Endothelial cell of umbilical vein (primary cell): ENCODE results near the gene ZP4. TPM values are rescaled to one million over a fixed set of nuclear protein-coding genes. Genes with fewer than 3 reads are reported as not detected.

Source experiments
- BruUV-seq: library from RNA; stranded (reverse); fragments of 400-500 nt; replicated peaks from 2 replicates; lab custom pipeline; 2021; lab: Mats Ljungman, UMichigan
- CTCF ChIA-PET: fragments of 300-600, 350-600 bp; sonication (Branson Sonifier 250); formaldehyde crosslinking; loops from one replicate; lab custom pipeline; 2021; ENCODE audit warnings: antibody characterized with exemption, inconsistent platforms; lab: Charles Lee
- POLR2A ChIA-PET: fragments of 300-600, 350-600 bp; sonication (Branson Sonifier 250); formaldehyde crosslinking; loops from one replicate; lab custom pipeline; 2021; ENCODE audit warnings: antibody characterized with exemption, inconsistent platforms; lab: Charles Lee
- DNase-seq: peaks from one replicate; pipeline ENCODE4 v3.0.0-alpha.2; 2011; ENCODE audit warnings: low read depth, low spot score
- FAIRE-seq: peaks from 2 replicates; lab custom pipeline; 2011; peaks lifted over from hg19 to GRCh38; lab: Jason Lieb, UNC
- H2AFZ ChIP-seq: 2 replicates; pipeline ENCODE4 v1.6.0; 2012; ENCODE audit warnings: low read depth, low read length, control low read depth, inconsistent platforms
- H3K27ac ChIP-seq: 2 replicates; pipeline ENCODE4 v1.5.1; 2011; ENCODE audit warnings: low read depth, mild to moderate bottlenecking, control low read depth, low read length, moderate library complexity; ENCODE audit not compliant: insufficient read depth
- H3K27me3 ChIP-seq, 2 experiments: 2 replicates each; pipeline versions ENCODE4 v1.6.0 to v1.6.1; 2011; ENCODE audit warnings: low read length in 2 of 2, mixed read lengths in 1 of 2; ENCODE audit not compliant: control insufficient read depth in 2 of 2, insufficient read depth in 2 of 2
- H3K36me3 ChIP-seq, 2 experiments: 2 replicates in 1 of 2; 3 replicates in 1 of 2; pipeline ENCODE4 v1.5.1; 2011; ENCODE audit warnings: low read length in 2 of 2, mild to moderate bottlenecking in 1 of 2, moderate library complexity in 1 of 2; ENCODE audit not compliant: control insufficient read depth in 2 of 2, insufficient read depth in 2 of 2; ENCODE audit errors: extremely low read depth in 1 of 2
- H3K4me1 ChIP-seq: 3 replicates; pipeline ENCODE4 v1.5.1; 2011; ENCODE audit warnings: mild to moderate bottlenecking, low read length; ENCODE audit not compliant: control insufficient read depth, insufficient read depth; ENCODE audit errors: extremely low read depth
- H3K4me2 ChIP-seq: 2 replicates; pipeline ENCODE4 v1.6.1; 2011; ENCODE audit warnings: low read length, control low read depth, mixed read lengths; ENCODE audit not compliant: insufficient read depth
- H3K4me3 ChIP-seq, 3 experiments: fragments of 200-600 bp in 1 of 3; sonication (generic), shearing (Covaris generic) in 1 of 3; replicated peaks in 1 of 3; 2 replicates each; pipeline ENCODE4 v1.5.1; 2011 to 2016; ENCODE audit warnings: control low read depth in 3 of 3, low read length in 3 of 3, mild to moderate bottlenecking in 2 of 3, inconsistent platforms in 1 of 3, low read depth in 1 of 3, moderate library complexity in 1 of 3; ENCODE audit not compliant: insufficient read depth in 1 of 3
- H3K79me2 ChIP-seq: 2 replicates; pipeline ENCODE4 v1.6.0; 2012; ENCODE audit warnings: low read length, inconsistent platforms; ENCODE audit not compliant: control insufficient read depth, insufficient read depth
- H3K9ac ChIP-seq: replicated peaks from 2 replicates; pipeline ENCODE3; 2011; ENCODE audit warnings: low read length, control low read depth; ENCODE audit not compliant: insufficient read depth; ENCODE audit errors: extremely low read depth
- H3K9me1 ChIP-seq: replicated peaks from 3 replicates; pipeline ENCODE4 v1.6.0; 2011; ENCODE audit warnings: mild to moderate bottlenecking, low read length; ENCODE audit not compliant: control insufficient read depth, insufficient read depth; ENCODE audit errors: extremely low read depth
- H3K9me3 ChIP-seq: replicated peaks from 2 replicates; pipeline ENCODE4 v1.5.1; 2012; ENCODE audit warnings: low read length, inconsistent platforms; ENCODE audit not compliant: control insufficient read depth, insufficient read depth
- H4K20me1 ChIP-seq: replicated peaks from 2 replicates; pipeline ENCODE3; 2011; ENCODE audit warnings: mild to moderate bottlenecking, low read length; ENCODE audit not compliant: control insufficient read depth, insufficient read depth; ENCODE audit errors: extremely low read depth
- CTCF ChIP-seq, 2 donors: IDR thresholded peaks; 1 replicate in 1 of 2; 2 replicates in 1 of 2; pipeline ENCODE4 v1.5.1; 2011; ENCODE audit warnings: low read length in 2 of 2, mild to moderate bottlenecking in 2 of 2, moderate library complexity in 2 of 2, control low read depth in 1 of 2, inconsistent platforms in 1 of 2, low read depth in 1 of 2; ENCODE audit not compliant: insufficient read depth in 1 of 2; ENCODE audit errors: extremely low read depth in 1 of 2
- EZH2 ChIP-seq: IDR thresholded peaks from 2 replicates; pipeline ENCODE4 v1.6.1; 2012; ENCODE audit warnings: borderline replicate concordance, low read depth, mild to moderate bottlenecking, moderate library complexity, low read length, inconsistent platforms; ENCODE audit not compliant: severe bottlenecking
- FOS ChIP-seq: IDR thresholded peaks from 2 replicates; pipeline ENCODE4 v1.6.1; 2011; ENCODE audit warnings: mild to moderate bottlenecking, low read length, moderate library complexity, borderline replicate concordance; ENCODE audit not compliant: insufficient read depth
- GATA2 ChIP-seq: IDR thresholded peaks from 2 replicates; pipeline ENCODE4 v1.7.0; 2011; ENCODE audit warnings: low read depth, mild to moderate bottlenecking, moderate library complexity, mixed read lengths, low read length; ENCODE audit not compliant: insufficient read length, insufficient read depth
- JUN ChIP-seq: IDR thresholded peaks from 2 replicates; pipeline ENCODE4 v1.6.1; 2011; ENCODE audit warnings: borderline replicate concordance, low read depth; ENCODE audit not compliant: insufficient read length, insufficient read depth
- MYC ChIP-seq: IDR thresholded peaks from one replicate; pipeline ENCODE4 v1.6.1; 2011; ENCODE audit warnings: mild to moderate bottlenecking, low read depth, low read length
- POLR2A ChIP-seq: IDR thresholded peaks from 2 replicates; pipeline ENCODE4 v1.6.1; 2012; ENCODE audit warnings: low read depth, mild to moderate bottlenecking, control low read depth, low read length
- POLR2AphosphoS5 ChIP-seq: IDR thresholded peaks from 2 replicates; pipeline ENCODE4 v1.6.1; 2012; ENCODE audit warnings: low read depth, mild to moderate bottlenecking, control low read depth, low read length, moderate library complexity; ENCODE audit not compliant: insufficient read depth
- dilution Hi-C: fragments of 300-500 bp; cut with MboI; formaldehyde crosslinking; loops from one replicate; pipeline ENCODE4 v1.15.0; 2019; ENCODE audit warnings: low sequenced_read_pairs; ENCODE audit not compliant: extremely low pct_ligation_motif_present
- intact Hi-C: fragments of 100-400 bp; cut with micrococcal nuclease; formaldehyde crosslinking; loops from one replicate; pipeline ENCODE4 v1.10.0; 2022
- polyA plus RNA-seq, 4 experiments: library from polyadenylated mRNA; depleted of rRNA in 3 of 4; stranded (reverse) in 3 of 4; unstranded in 1 of 4; fragments of >200 nt; gene quantifications; 2 replicates each; pipeline versions ENCODE4 v1.2.1 to v1.2.3, GENCODE V29; 2011 to 2012; ENCODE audit warnings: missing spikeins in 1 of 4
- total RNA-seq: library from RNA; stranded (reverse); gene quantifications from 2 replicates; pipeline ENCODE4 v1.2.3, GENCODE V29; 2021
- TF ChIP-seq, protein P1 (sequence below): IDR thresholded peaks from 2 replicates; pipeline ENCODE4 v1.6.1; 2011; ENCODE audit not compliant: insufficient read depth, insufficient read length

ZP4 gene
- total and polyA plus RNA-seq, 2 donors (not counting 3 experiments of a cell fraction or from before 2014, with no cell fraction given) = not detected

DNA sequence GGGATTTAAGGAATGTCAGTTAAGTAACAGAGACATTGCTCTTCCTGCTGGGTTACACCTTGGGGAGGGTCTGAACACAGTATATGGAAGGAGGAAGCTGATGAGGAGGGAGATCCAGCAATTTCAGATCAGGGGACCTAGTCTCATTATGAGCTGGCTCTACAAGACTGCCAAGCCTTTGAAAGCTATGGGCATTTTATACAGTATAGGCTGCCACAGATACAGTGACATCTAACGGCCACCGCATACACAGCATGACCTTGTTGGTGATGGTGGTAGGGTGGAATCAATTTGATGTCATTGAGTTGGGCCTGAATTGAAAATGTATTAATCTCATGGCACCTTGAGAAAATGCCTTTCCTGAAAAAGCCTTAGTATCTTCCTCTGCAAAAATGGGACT, 22.6 kb upstream of the ZP4 start:
- Histone ChIP-seq H3K9me3 (peaks cover 3% of the 10 kb centered on the region), H3K4me1 (no peaks in the 10 kb centered on the region), H3K36me3 (no peaks in the 10 kb centered on the region), H3K9me1 (no peaks in the 10 kb centered on the region), H4K20me1 (no peaks in the 10 kb centered on the region), H3K27ac (no peak overlapping the region), H2AFZ (no peak overlapping the region), H3K27me3 (no peaks in the 10 kb centered on the region), H3K4me3 (no peak overlapping the region), H3K4me2 (no peak overlapping the region), H3K9ac (no peak overlapping the region), H3K79me2 (no peaks in the 10 kb centered on the region)
- CTCF ChIA-PET = no interaction called here
- dilution Hi-C loops (no loop called here), intact Hi-C loops (no loop called here)
- DNase-seq = no peak
- TF ChIP-seq EZH2 (no peak), GATA2 (no peak), POLR2A (no peak), FOS (no peak), CTCF (IDR thresholded peaks at IDR 0.05; ENCODE audit: extremely low read depth in 1 of 2, insufficient read depth in 1 of 2, low read depth in 1 of 2, low read length in 2 of 2) (no peak), MYC (no peak), JUN (no peak), POLR2AphosphoS5 (no peak)
- TF ChIP-seq, protein P1, sequence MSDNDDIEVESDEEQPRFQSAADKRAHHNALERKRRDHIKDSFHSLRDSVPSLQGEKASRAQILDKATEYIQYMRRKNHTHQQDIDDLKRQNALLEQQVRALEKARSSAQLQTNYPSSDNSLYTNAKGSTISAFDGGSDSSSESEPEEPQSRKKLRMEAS = no peak
- no TSS peak for BruUV-seq
- FAIRE-seq = no peak
- POLR2A ChIA-PET = no interaction called here
